Endodermal cell (in vitro differentiated cells): ENCODE data around the gene ABHD2. TPM values are rescaled to one million over a fixed set of nuclear protein-coding genes. Genes with fewer than 3 reads are reported as not detected.
A peak's percentile ranks its signal among the peaks of the same experiment; 100 is the strongest.

Experiments
- DNase-seq: peaks from one replicate; pipeline ENCODE4 v3.0.0-alpha.2; 2017
- H3K27ac ChIP-seq: 2 replicates; pipeline ENCODE4 v1.5.1; 2013; ENCODE audit warnings: mild to moderate bottlenecking, low read depth, low read length, moderate library complexity
- H3K27me3 ChIP-seq: 2 replicates; pipeline ENCODE4 v1.6.1; 2013; ENCODE audit warnings: mild to moderate bottlenecking, low read length, moderate library complexity; ENCODE audit not compliant: insufficient read depth, control insufficient read depth, poor library complexity, severe bottlenecking
- H3K36me3 ChIP-seq: 2 replicates; pipeline ENCODE4 v1.7.0; 2013; ENCODE audit warnings: mild to moderate bottlenecking, low read length, moderate library complexity; ENCODE audit not compliant: control insufficient read depth, insufficient read depth
- H3K4me1 ChIP-seq: one replicate; pipeline ENCODE4 v1.7.0; 2013; ENCODE audit warnings: low read length; ENCODE audit not compliant: control insufficient read depth, insufficient read depth
- H3K4me3 ChIP-seq: 2 replicates; pipeline ENCODE4 v1.5.1; 2013; ENCODE audit warnings: mild to moderate bottlenecking, low read length, moderate library complexity
- H3K9ac ChIP-seq: 2 replicates; pipeline ENCODE4 v1.6.1; 2013; ENCODE audit warnings: mild to moderate bottlenecking, low read length, moderate library complexity; ENCODE audit not compliant: poor library complexity, severe bottlenecking; ENCODE audit errors: extremely low read depth
- H3K9me3 ChIP-seq: 2 replicates; pipeline ENCODE4 v1.6.1; 2013; ENCODE audit warnings: mild to moderate bottlenecking, low read length, moderate library complexity; ENCODE audit not compliant: control insufficient read depth
- H3K27ac Mint-ChIP-seq: 2 replicates; pipeline ENCODE4 v1.8.0; 2020; ENCODE audit warnings: mixed read lengths
- H3K27me3 Mint-ChIP-seq: 2 replicates; pipeline ENCODE4 v1.8.0; 2021; ENCODE audit warnings: mild to moderate bottlenecking, mixed read lengths; ENCODE audit not compliant: insufficient read depth
- H3K36me3 Mint-ChIP-seq: 2 replicates; pipeline ENCODE4 v1.8.0; 2020; ENCODE audit warnings: low read depth, mixed read lengths
- H3K4me1 Mint-ChIP-seq: 2 replicates; pipeline ENCODE4 v1.8.0; 2020; ENCODE audit warnings: mixed read lengths
- H3K4me3 Mint-ChIP-seq: 2 replicates; pipeline ENCODE4 v1.8.0; 2020; ENCODE audit warnings: mild to moderate bottlenecking, moderate library complexity, mixed read lengths
- H3K9me3 Mint-ChIP-seq: 2 replicates; pipeline ENCODE4 v1.8.0; 2020; ENCODE audit warnings: mild to moderate bottlenecking, mixed read lengths
- CTCF ChIP-seq: fragments of 200-600 bp; sonication (generic); conservative IDR thresholded peaks from 2 replicates; pipeline ENCODE4 v1.5.0; 2021; ENCODE audit warnings: antibody characterized with exemption, mild to moderate bottlenecking
- WGBS, 2 experiments: methylation state at CpG; one replicate each; pipeline versions ENCODE4 v1.1.5 to v1.1.7; 2013; ENCODE audit warnings: missing lambda C conversion rate in 2 of 2, mixed read lengths in 1 of 2; ENCODE audit not compliant: insufficient coverage in 1 of 2, insufficient read length in 1 of 2; 5-methylcytosine and 5-hydroxymethylcytosine counted together
- total RNA-seq, 2 donors: library from RNA; stranded (reverse); fragmentation: NEBNext Ultra II Directional in 1 of 2; extraction: Animal tissue kit (Norgen Biotek cat#: 25700) in 1 of 2; gene quantifications; 2 replicates in 1 of 2; 3 replicates in 1 of 2; pipeline ENCODE4 v1.2.1, GENCODE V29; 2021

The ABHD2 gene
- total RNA-seq, 2 donors from 2014 or later: 24.1 to 26.0 TPM

- peaks cover 2% of the 10 kb centered on the region for H3K4me1 Mint-ChIP-seq
- no peaks in the 10 kb centered on the region for H3K4me1 ChIP-seq
- H3K9me3 ChIP-seq: no peaks in the 10 kb centered on the region
- no peak for DNase-seq
- H3K36me3 ChIP-seq: no peaks in the 10 kb centered on the region
- no peaks in the 10 kb centered on the region for H3K9me3 Mint-ChIP-seq
- TF ChIP-seq CTCF: no peak
- no peak overlapping the region for H3K4me3 ChIP-seq
- H3K27me3 Mint-ChIP-seq: no peaks in the 10 kb centered on the region
- H3K9ac ChIP-seq: no peak overlapping the region
- 89 to 90% methylated on average over 5 to 8 of the region's 8 CpGs for WGBS, 2 experiments
- H3K4me3 Mint-ChIP-seq: no peak overlapping the region
- H3K27ac Mint-ChIP-seq: no peak overlapping the region
- peaks cover 3% of the 10 kb centered on the region for H3K36me3 Mint-ChIP-seq
- no peaks in the 10 kb centered on the region for H3K27me3 ChIP-seq
- no peak overlapping the region for H3K27ac ChIP-seq
Measured at GRCh38 chr15:89101302-89102193, 13.3 kb downstream of the ABHD2 start.

GRCh38 chr15:89103481-89104171 is 15.4 kb downstream of the ABHD2 start:
- Histone ChIP-seq H3K36me3 (no peaks in the 10 kb centered on the region), H3K27ac (no peak overlapping the region), H3K9ac (no peak overlapping the region), H3K4me3 (no peak overlapping the region), H3K27me3 (no peaks in the 10 kb centered on the region), H3K4me1 (no peaks in the 10 kb centered on the region), H3K9me3 (no peaks in the 10 kb centered on the region)
- no peak for TF ChIP-seq CTCF
- H3K36me3 Mint-ChIP-seq: peaks cover 3% of the 10 kb centered on the region
- H3K27ac Mint-ChIP-seq: no peak overlapping the region
- no peak for DNase-seq
- 95 to 100% methylated on average over 4 to 5 of the region's 5 CpGs for WGBS, 2 experiments
- H3K27me3 Mint-ChIP-seq: no peaks in the 10 kb centered on the region
- no peak overlapping the region for H3K4me3 Mint-ChIP-seq
- H3K4me1 Mint-ChIP-seq: peaks cover 6% of the 10 kb centered on the region
- H3K9me3 Mint-ChIP-seq: no peaks in the 10 kb centered on the region

GRCh38 chr15:89104172-89104564 is 15.9 kb downstream of the ABHD2 start:
- H3K9ac ChIP-seq: no peak overlapping the region
- no peak overlapping the region for H3K27ac ChIP-seq
- no peak overlapping the region for H3K4me3 ChIP-seq
- H3K36me3 ChIP-seq: no peaks in the 10 kb centered on the region
- Mint-ChIP-seq H3K36me3 (peaks cover 1% of the 10 kb centered on the region), H3K27ac (no peak overlapping the region), H3K4me3 (no peak overlapping the region), H3K4me1 (peaks cover 6% of the 10 kb centered on the region), H3K27me3 (no peaks in the 10 kb centered on the region), H3K9me3 (no peaks in the 10 kb centered on the region)
- no peak for DNase-seq
- WGBS, 2 experiments: 92 to 95% methylated on average over 9 of the region's 9 CpGs
- peak; percentile 45 for TF ChIP-seq CTCF
- H3K9me3 ChIP-seq: no peaks in the 10 kb centered on the region
- H3K4me1 ChIP-seq: no peaks in the 10 kb centered on the region
- H3K27me3 ChIP-seq: no peaks in the 10 kb centered on the region
